IMR-90 (cell line): ENCODE data around the gene OST4. TPM values are rescaled to one million over a fixed set of nuclear protein-coding genes. Genes with fewer than 3 reads are reported as not detected.

Experiments used
- ATAC-seq: fragments of 200-7000 bp; cut with Tn5 transposase; 2 replicates; pipeline ENCODE4 v1.9.1; 2020; ENCODE audit warnings: low read depth, mild to moderate bottlenecking, moderate library complexity
- BruUV-seq: library from RNA; stranded (reverse); fragments of 400-500 nt; replicated peaks from 2 replicates; lab custom pipeline; 2021; lab: Mats Ljungman, UMichigan
- CTCF ChIA-PET: fragments of 300-600 bp; formaldehyde crosslinking; extraction: SDS; loops from one replicate; lab custom pipeline; 2021; ENCODE audit warnings: antibody characterized with exemption; lab: Yijun Ruan, JAX
- POLR2A ChIA-PET: fragments of 300-600 bp; sonication (Branson Sonifier 250); formaldehyde crosslinking; loops from one replicate; lab custom pipeline; 2022; ENCODE audit warnings: antibody characterized with exemption; ENCODE audit not compliant: unreplicated experiment; lab: Charles Lee
- DNase-seq: peaks from one replicate; pipeline ENCODE4 v3.0.0; 2013
- H2AFZ ChIP-seq: replicated peaks from 2 replicates; pipeline ENCODE3; 2013; ENCODE audit warnings: low read length, mild to moderate bottlenecking; ENCODE audit not compliant: poor library complexity
- H2AK5ac ChIP-seq: 2 replicates; pipeline ENCODE4 v1.6.1; 2013; ENCODE audit warnings: low read depth, low read length, inconsistent platforms
- H2AK9ac ChIP-seq: replicated peaks from 2 replicates; pipeline ENCODE3; 2013; ENCODE audit warnings: mild to moderate bottlenecking, low read depth, low read length, moderate library complexity; ENCODE audit not compliant: poor library complexity
- H2BK120ac ChIP-seq: 2 replicates; pipeline ENCODE4 v1.6.1; 2013; ENCODE audit warnings: low read depth, low read length, inconsistent platforms
- H2BK15ac ChIP-seq: 3 replicates; pipeline ENCODE4 v1.6.1; 2013; ENCODE audit warnings: low read depth, low read length, inconsistent platforms
- H2BK20ac ChIP-seq: 2 replicates; pipeline ENCODE4 v1.6.1; 2013; ENCODE audit warnings: low read depth, mild to moderate bottlenecking, inconsistent platforms, low read length, moderate library complexity
- H2BK5ac ChIP-seq: 2 replicates; pipeline ENCODE4 v1.6.1; 2013; ENCODE audit warnings: mild to moderate bottlenecking, low read depth, low read length, inconsistent platforms; ENCODE audit not compliant: poor library complexity, severe bottlenecking
- H3K14ac ChIP-seq: replicated peaks from 2 replicates; pipeline ENCODE4 v1.6.1; 2013; ENCODE audit warnings: low read depth, low read length, inconsistent platforms
- H3K18ac ChIP-seq: 2 replicates; pipeline ENCODE4 v1.6.1; 2013; ENCODE audit warnings: low read depth, low read length, control low read depth
- H3K23ac ChIP-seq: 2 replicates; pipeline ENCODE4 v1.6.1; 2013; ENCODE audit warnings: low read depth, low read length, inconsistent platforms
- H3K27ac ChIP-seq: 2 replicates; pipeline ENCODE4 v1.5.1; 2013; ENCODE audit warnings: mild to moderate bottlenecking, control low read depth, low read length; ENCODE audit not compliant: insufficient read depth
- H3K27me3 ChIP-seq: 2 replicates; pipeline ENCODE4 v1.6.1; 2013; ENCODE audit warnings: low read length; ENCODE audit not compliant: control insufficient read depth, insufficient read depth
- H3K36me3 ChIP-seq: 2 replicates; pipeline ENCODE4 v1.6.1; 2013; ENCODE audit warnings: low read length, mixed read lengths; ENCODE audit not compliant: control insufficient read depth, insufficient read depth
- H3K4ac ChIP-seq: 2 replicates; pipeline ENCODE4 v1.6.1; 2013; ENCODE audit warnings: low read depth, low read length, inconsistent platforms
- H3K4me1 ChIP-seq: 2 replicates; pipeline ENCODE4 v1.6.1; 2013; ENCODE audit warnings: low read length, mixed read lengths; ENCODE audit not compliant: control insufficient read depth, insufficient read depth
- H3K4me2 ChIP-seq: 2 replicates; pipeline ENCODE4 v1.6.1; 2013; ENCODE audit warnings: low read depth, mild to moderate bottlenecking, control low read depth, low read length, moderate library complexity
- H3K4me3 ChIP-seq: 2 replicates; pipeline ENCODE4 v1.5.1; 2013; ENCODE audit warnings: low read depth, mild to moderate bottlenecking, control low read depth, low read length, moderate library complexity; ENCODE audit not compliant: insufficient read depth
- H3K56ac ChIP-seq: 2 replicates; pipeline ENCODE4 v1.6.1; 2013; ENCODE audit warnings: low read length, inconsistent platforms; ENCODE audit not compliant: insufficient read depth; ENCODE audit errors: extremely low read depth
- H3K79me1 ChIP-seq, 2 experiments: 2 replicates each; pipeline ENCODE4 v1.6.1; 2013; ENCODE audit warnings: low read length in 2 of 2, inconsistent platforms in 1 of 2, low read depth in 1 of 2
- H3K9ac ChIP-seq: 2 replicates; pipeline ENCODE4 v1.6.1; 2013; ENCODE audit warnings: low read depth, low read length, control low read depth
- H3K9me1 ChIP-seq: 2 replicates; pipeline ENCODE4 v1.6.1; 2013; ENCODE audit warnings: low read length, inconsistent platforms; ENCODE audit not compliant: insufficient read depth
- H3K9me3 ChIP-seq: 2 replicates; pipeline ENCODE4 v1.6.1; 2013; ENCODE audit warnings: low read length; ENCODE audit not compliant: control insufficient read depth, insufficient read depth
- H4K20me1 ChIP-seq: 2 replicates; pipeline ENCODE4 v1.6.1; 2013; ENCODE audit warnings: low read length, inconsistent platforms; ENCODE audit not compliant: insufficient read depth
- H4K5ac ChIP-seq: 2 replicates; pipeline ENCODE4 v1.6.1; 2013; ENCODE audit warnings: mild to moderate bottlenecking, low read depth, low read length, control low read depth
- H4K8ac ChIP-seq, 2 experiments: 2 replicates each; pipeline ENCODE4 v1.6.1; 2013; ENCODE audit warnings: low read depth in 2 of 2, low read length in 2 of 2, control low read depth in 1 of 2, inconsistent platforms in 1 of 2
- H4K91ac ChIP-seq: 2 replicates; pipeline ENCODE4 v1.6.1; 2013; ENCODE audit warnings: low read depth, low read length, inconsistent platforms; ENCODE audit not compliant: insufficient read depth
- BHLHE40 ChIP-seq: fragments of 150-350 bp; IDR thresholded peaks from 2 replicates; pipeline ENCODE4 v1.6.1; 2016; ENCODE audit warnings: mild to moderate bottlenecking, low read depth, low read length
- CHD1 ChIP-seq: IDR thresholded peaks from 2 replicates; pipeline ENCODE4 v1.6.1; 2012; ENCODE audit warnings: low read depth, low read length, improper control_type of control experiment
- FOS ChIP-seq: fragments of 150-350 bp; IDR thresholded peaks from 2 replicates; pipeline ENCODE4 v1.6.1; 2016; ENCODE audit warnings: low read depth, low read length
- MXI1 ChIP-seq: IDR thresholded peaks from 2 replicates; pipeline ENCODE4 v1.6.1; 2012; ENCODE audit warnings: low read depth, mild to moderate bottlenecking, low read length, moderate library complexity, borderline replicate concordance
- POLR2A ChIP-seq: IDR thresholded peaks from 2 replicates; pipeline ENCODE4 v1.6.1; 2012; ENCODE audit warnings: mild to moderate bottlenecking, low read depth, low read length
- RFX5 ChIP-seq: IDR thresholded peaks from 2 replicates; pipeline ENCODE4 v1.8.0; 2012; ENCODE audit warnings: low read depth, mild to moderate bottlenecking, low read length, moderate library complexity
- SMC3 ChIP-seq: fragments of 150-350 bp; IDR thresholded peaks from 2 replicates; pipeline ENCODE4 v1.6.1; 2016; ENCODE audit warnings: low read depth, mild to moderate bottlenecking, antibody characterized with exemption, low read length, moderate library complexity
- WGBS, 2 experiments: methylation state at CpG; one replicate each; pipeline versions ENCODE4 v1.1.5 to v1.1.7; 2013; ENCODE audit warnings: missing lambda C conversion rate in 2 of 2; ENCODE audit not compliant: insufficient read length in 1 of 2; ENCODE audit errors: extremely low coverage in 2 of 2; 5-methylcytosine and 5-hydroxymethylcytosine counted together
- dilution Hi-C: fragments of 300-500 bp; cut with HindIII; formaldehyde crosslinking; loops from one replicate; pipeline ENCODE4 v1.14.3; 2018; ENCODE audit warnings: low sequenced_read_pairs; ENCODE audit not compliant: unreplicated experiment
- in situ Hi-C: fragments of 300-500 bp; cut with MboI; formaldehyde crosslinking; loops from 3 replicates; pipeline ENCODE4 v1.14.3; 2019; ENCODE audit warnings: low sequenced_read_pairs, inconsistent platforms, mixed read lengths
- intact Hi-C: fragments of 100-400 bp; cut with micrococcal nuclease; formaldehyde crosslinking; loops from 2 replicates; pipeline ENCODE4 v1.10.0; 2022
- polyA plus RNA-seq, 3 experiments: library from polyadenylated mRNA; depleted of rRNA; stranded (reverse); fragments of >200 nt; gene quantifications; 2 replicates each; pipeline ENCODE4 v1.2.3, GENCODE V29; 2012; ENCODE audit warnings: low replicate concordance in 1 of 3
- total RNA-seq: library from RNA; depleted of rRNA; stranded (reverse); fragments of >200 nt; gene quantifications from 2 replicates; pipeline ENCODE4 v1.2.3, GENCODE V29; 2012
- TF ChIP-seq, protein P1 (sequence below): conservative IDR thresholded peaks from 2 replicates; pipeline ENCODE4 v1.5.1; 2012; ENCODE audit warnings: mild to moderate bottlenecking, low read depth, low read length, improper control_type of control experiment
- TF ChIP-seq, protein P2 (sequence below): fragments of 150-350 bp; IDR thresholded peaks from 2 replicates; pipeline ENCODE4 v1.6.1; 2017; ENCODE audit warnings: mild to moderate bottlenecking, antibody characterized with exemption, low read length, low read depth

Gene OST4
- total and polyA plus RNA-seq, 2 of the 4 experiments (the other 2 are of a cell fraction), result 386 to 806 TPM

DNA sequence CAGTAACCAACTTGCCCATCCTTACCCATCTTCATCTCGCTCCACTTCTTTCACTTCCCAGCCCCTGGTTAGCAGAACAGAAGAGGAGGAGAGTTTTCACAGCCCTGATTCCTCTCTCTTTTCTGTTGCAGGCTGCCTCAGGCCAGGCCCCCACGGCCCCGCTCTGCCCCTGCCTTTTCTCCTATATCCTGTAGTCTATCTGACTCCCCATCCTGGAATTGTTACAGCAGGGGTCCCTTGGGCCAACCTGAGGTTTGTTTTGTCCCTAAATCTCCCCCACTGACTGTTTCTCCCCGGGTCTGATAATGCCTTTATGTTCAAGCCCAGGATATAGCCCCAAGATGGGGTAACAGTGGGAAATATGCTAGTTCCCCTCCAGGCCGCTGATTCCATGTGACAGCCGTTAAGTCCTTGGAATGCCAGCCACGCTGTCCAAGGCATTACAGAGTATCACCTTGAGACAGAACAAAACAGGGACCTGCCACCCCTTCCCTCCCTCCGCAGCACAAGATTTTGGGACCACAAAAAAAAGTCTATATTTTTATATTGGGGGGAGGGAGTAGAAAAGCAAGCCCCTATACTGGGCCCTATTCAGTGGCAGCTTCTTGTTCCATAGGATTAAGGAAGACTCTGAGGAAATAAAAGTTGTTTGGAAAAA, 1.4 kb downstream of the OST4 start:
- no CpG with 5 or more reads among the region's 8 CpGs for WGBS, 2 experiments
- ATAC-seq (no peak), DNase-seq (no peak)
- Histone ChIP-seq H3K27me3 (no peaks in the 10 kb centered on the region), H4K5ac (no peak overlapping the region), H2AK9ac (peak overlapping the region; percentile 98), H2AFZ (no peak overlapping the region), H4K20me1 (peaks cover 20% of the 10 kb centered on the region), H3K9ac (peak overlapping the region; percentile 99), H3K36me3 (peaks cover 32% of the 10 kb centered on the region), H3K9me3 (no peaks in the 10 kb centered on the region), H3K4me1 (peaks cover 32% of the 10 kb centered on the region), H3K56ac (peak overlapping the region; percentile 90; the same call in 1 of the 2 replicates), H2AK5ac (peak overlapping the region; percentile 61; the same call in 1 of the 2 replicates), H2BK15ac (no peak overlapping the region), H3K4me2 (peak overlapping the region; percentile 99), H3K9me1 (peaks cover 27% of the 10 kb centered on the region), H4K91ac (no peak overlapping the region), H4K8ac (peak overlapping the region in 1 of 2 experiments; percentile 27; a peak in 2 of 4 replicates), H3K14ac (peak overlapping the region; percentile 100), H3K79me1 (peaks cover 42 to 58% of the 10 kb centered on the region in 2 experiments), H3K27ac (peak overlapping the region; percentile 27), H3K23ac (peak overlapping the region; percentile 100), H3K18ac (no peak overlapping the region), H3K4me3 (peak overlapping the region; percentile 86), H3K4ac (peak overlapping the region; percentile 99), H2BK5ac (no peak overlapping the region), H2BK120ac (no peak overlapping the region), H2BK20ac (no peak overlapping the region)
- CTCF ChIA-PET, result no interaction called here
- dilution Hi-C loops (no loop called here), intact Hi-C loops (loop anchor here (2.0 to 5.0 kb wide), 2 partner anchors 19 to 108 kb away; partner anchors contain the start of gene AGBL5), in situ Hi-C loops (no loop called here)
- TF ChIP-seq MXI1 (no peak), BHLHE40 (no peak), RFX5 (no peak), SMC3 (no peak), FOS (no peak), POLR2A (no peak), CHD1 (no peak)
- TF ChIP-seq, protein P1, sequence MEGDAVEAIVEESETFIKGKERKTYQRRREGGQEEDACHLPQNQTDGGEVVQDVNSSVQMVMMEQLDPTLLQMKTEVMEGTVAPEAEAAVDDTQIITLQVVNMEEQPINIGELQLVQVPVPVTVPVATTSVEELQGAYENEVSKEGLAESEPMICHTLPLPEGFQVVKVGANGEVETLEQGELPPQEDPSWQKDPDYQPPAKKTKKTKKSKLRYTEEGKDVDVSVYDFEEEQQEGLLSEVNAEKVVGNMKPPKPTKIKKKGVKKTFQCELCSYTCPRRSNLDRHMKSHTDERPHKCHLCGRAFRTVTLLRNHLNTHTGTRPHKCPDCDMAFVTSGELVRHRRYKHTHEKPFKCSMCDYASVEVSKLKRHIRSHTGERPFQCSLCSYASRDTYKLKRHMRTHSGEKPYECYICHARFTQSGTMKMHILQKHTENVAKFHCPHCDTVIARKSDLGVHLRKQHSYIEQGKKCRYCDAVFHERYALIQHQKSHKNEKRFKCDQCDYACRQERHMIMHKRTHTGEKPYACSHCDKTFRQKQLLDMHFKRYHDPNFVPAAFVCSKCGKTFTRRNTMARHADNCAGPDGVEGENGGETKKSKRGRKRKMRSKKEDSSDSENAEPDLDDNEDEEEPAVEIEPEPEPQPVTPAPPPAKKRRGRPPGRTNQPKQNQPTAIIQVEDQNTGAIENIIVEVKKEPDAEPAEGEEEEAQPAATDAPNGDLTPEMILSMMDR, result no peak
- TF ChIP-seq, protein P2, sequence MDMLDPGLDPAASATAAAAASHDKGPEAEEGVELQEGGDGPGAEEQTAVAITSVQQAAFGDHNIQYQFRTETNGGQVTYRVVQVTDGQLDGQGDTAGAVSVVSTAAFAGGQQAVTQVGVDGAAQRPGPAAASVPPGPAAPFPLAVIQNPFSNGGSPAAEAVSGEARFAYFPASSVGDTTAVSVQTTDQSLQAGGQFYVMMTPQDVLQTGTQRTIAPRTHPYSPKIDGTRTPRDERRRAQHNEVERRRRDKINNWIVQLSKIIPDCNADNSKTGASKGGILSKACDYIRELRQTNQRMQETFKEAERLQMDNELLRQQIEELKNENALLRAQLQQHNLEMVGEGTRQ, result no peak
- BruUV-seq, result no TSS peak
- POLR2A ChIA-PET, result interaction anchor here (0.5 to 1.0 kb wide), 2 partner anchors 11 to 123 kb away, joined by 3 to 5 read pairs; no protein-coding TSS in a partner anchor
